H1 (cell line): ENCODE data around the gene F5. TPM values are rescaled to one million over a fixed set of nuclear protein-coding genes. Genes with fewer than 3 reads are reported as not detected.

Experiments used
- CTCF ChIA-PET: fragments of 300-600 bp; sonication (Branson Sonifier 250); formaldehyde crosslinking; loops from one replicate; lab custom pipeline; 2021; ENCODE audit not compliant: partially characterized antibody; lab: Charles Lee
- POLR2A ChIA-PET: fragments of 300-600 bp; sonication (Branson Sonifier 250); formaldehyde crosslinking; loops from one replicate; lab custom pipeline; 2021; ENCODE audit warnings: inconsistent platforms; ENCODE audit not compliant: partially characterized antibody; lab: Charles Lee
- DNase-seq, 2 experiments: peaks; one replicate each; pipeline versions ENCODE4 v3.0.0 to v3.0.0-alpha.2; 2010 to 2022; ENCODE audit warnings: low spot score in 2 of 2, low read depth in 1 of 2, mixed read lengths in 1 of 2
- FAIRE-seq: peaks from 2 replicates; lab custom pipeline; 2011; peaks lifted over from hg19 to GRCh38; lab: Jason Lieb, UNC
- H2AFZ ChIP-seq: 2 replicates; pipeline ENCODE4 v1.8.1; 2012; ENCODE audit warnings: low read length, inconsistent platforms
- H2AK5ac ChIP-seq: 2 replicates; pipeline ENCODE4 v1.6.1; 2013; ENCODE audit warnings: low read depth, low read length
- H2BK120ac ChIP-seq: replicated peaks from 2 replicates; pipeline ENCODE3; 2013; ENCODE audit warnings: low read depth, low read length, inconsistent platforms
- H2BK12ac ChIP-seq: 2 replicates; pipeline ENCODE4 v1.6.1; 2013; ENCODE audit warnings: low read depth, low read length
- H2BK15ac ChIP-seq: 2 replicates; pipeline ENCODE4 v1.6.1; 2013; ENCODE audit warnings: low read length
- H2BK20ac ChIP-seq: 2 replicates; pipeline ENCODE4 v1.6.1; 2013; ENCODE audit warnings: low read length
- H2BK5ac ChIP-seq: 2 replicates; pipeline ENCODE4 v1.6.1; 2013; ENCODE audit warnings: low read depth, low read length
- H3K14ac ChIP-seq: 2 replicates; pipeline ENCODE4 v1.6.1; 2013; ENCODE audit warnings: inconsistent platforms; ENCODE audit not compliant: insufficient read length
- H3K18ac ChIP-seq: 2 replicates; pipeline ENCODE4 v1.6.1; 2013; ENCODE audit warnings: low read length; ENCODE audit errors: extremely low read depth
- H3K23ac ChIP-seq: 2 replicates; pipeline ENCODE4 v1.6.1; 2013; ENCODE audit warnings: inconsistent platforms; ENCODE audit not compliant: insufficient read length
- H3K23me2 ChIP-seq: 2 replicates; pipeline ENCODE4 v1.6.1; 2013; ENCODE audit warnings: low read depth, low read length
- H3K27ac ChIP-seq: 2 replicates; pipeline ENCODE4 v1.6.1; 2011; ENCODE audit warnings: low read depth, low read length, inconsistent platforms
- H3K27me3 ChIP-seq, 4 experiments: replicated peaks in 1 of 4; 1 replicate in 1 of 4; 2 replicates in 3 of 4; pipeline versions ENCODE4 v1.6.1 to v1.8.1; 2011 to 2013; ENCODE audit warnings: low read length in 3 of 4, mild to moderate bottlenecking in 3 of 4, inconsistent platforms in 2 of 4, mixed read lengths in 2 of 4, moderate library complexity in 1 of 4; ENCODE audit not compliant: control insufficient read depth in 3 of 4, insufficient read depth in 3 of 4; ENCODE audit errors: extremely low read depth in 1 of 4
- H3K36me3 ChIP-seq, 4 experiments: 2 replicates each; pipeline versions ENCODE4 v1.6.1 to v1.8.1; 2011 to 2013; ENCODE audit warnings: mild to moderate bottlenecking in 4 of 4, low read length in 3 of 4, moderate library complexity in 2 of 4, control low read depth in 1 of 4, inconsistent platforms in 1 of 4; ENCODE audit not compliant: insufficient read depth in 4 of 4, control insufficient read depth in 2 of 4
- H3K4ac ChIP-seq: replicated peaks from 2 replicates; pipeline ENCODE3; 2013; ENCODE audit warnings: low read length, low read depth, mixed read lengths, inconsistent platforms; ENCODE audit not compliant: insufficient read length
- H3K4me1 ChIP-seq, 4 experiments: replicated peaks in 1 of 4; 1 replicate in 1 of 4; 2 replicates in 3 of 4; pipeline versions ENCODE4 v1.6.1 to v1.8.1; 2011 to 2013; ENCODE audit warnings: low read length in 3 of 4, inconsistent platforms in 2 of 4, mixed read lengths in 1 of 4; ENCODE audit not compliant: insufficient read depth in 4 of 4, control insufficient read depth in 3 of 4
- H3K4me2 ChIP-seq, 2 experiments: 2 replicates each; pipeline versions ENCODE4 v1.6.1 to v1.8.1; 2011 to 2013; ENCODE audit warnings: low read depth in 2 of 2, low read length in 2 of 2, control low read depth in 1 of 2, inconsistent platforms in 1 of 2, mild to moderate bottlenecking in 1 of 2; ENCODE audit not compliant: insufficient read depth in 1 of 2
- H3K4me3 ChIP-seq, 4 experiments: fragments of 200-600, 300-600 bp in 1 of 4; sonication (generic), shearing (Covaris generic), sonication (Bioruptor Twin) in 1 of 4; 2 replicates each; pipeline versions ENCODE4 v1.5.1 to v1.8.1; 2011 to 2016; ENCODE audit warnings: low read length in 4 of 4, low read depth in 3 of 4, control low read depth in 2 of 4, inconsistent platforms in 2 of 4, mild to moderate bottlenecking in 2 of 4, mixed read lengths in 1 of 4, moderate library complexity in 1 of 4; ENCODE audit not compliant: insufficient read depth in 2 of 4; ENCODE audit errors: extremely low read depth in 1 of 4
- H3K56ac ChIP-seq: replicated peaks from 2 replicates; pipeline ENCODE3; 2013; ENCODE audit warnings: low read depth, mild to moderate bottlenecking, mixed read lengths, low read length, inconsistent platforms; ENCODE audit not compliant: insufficient read length
- H3K79me1 ChIP-seq: 2 replicates; pipeline ENCODE4 v1.6.1; 2013; ENCODE audit warnings: low read depth, low read length, control low read depth
- H3K79me2 ChIP-seq, 2 experiments: 2 replicates each; pipeline versions ENCODE4 v1.6.1 to v1.8.1; 2012 to 2013; ENCODE audit warnings: low read length in 2 of 2, mild to moderate bottlenecking in 2 of 2, inconsistent platforms in 1 of 2; ENCODE audit not compliant: insufficient read depth in 2 of 2, control insufficient read depth in 1 of 2
- H3K9ac ChIP-seq, 4 experiments: replicated peaks in 1 of 4; 1 replicate in 1 of 4; 2 replicates in 3 of 4; pipeline versions ENCODE4 v1.6.1 to v1.8.1; 2011 to 2013; ENCODE audit warnings: low read depth in 3 of 4, low read length in 3 of 4, control low read depth in 2 of 4, mild to moderate bottlenecking in 2 of 4, moderate library complexity in 2 of 4, inconsistent platforms in 1 of 4; ENCODE audit errors: extremely low read depth in 1 of 4
- H3K9me3 ChIP-seq, 2 experiments: 2 replicates each; pipeline versions ENCODE4 v1.6.1 to v1.8.1; 2012 to 2013; ENCODE audit warnings: mild to moderate bottlenecking in 2 of 2, moderate library complexity in 2 of 2, control low read depth in 1 of 2, inconsistent platforms in 1 of 2, low read depth in 1 of 2, low read length in 1 of 2, mixed read lengths in 1 of 2; ENCODE audit not compliant: insufficient read depth in 2 of 2
- H4K20me1 ChIP-seq, 2 experiments: replicated peaks in 1 of 2; 2 replicates each; pipeline versions ENCODE3 to v1.8.1; 2011 to 2013; ENCODE audit warnings: inconsistent platforms in 2 of 2, low read length in 2 of 2, mild to moderate bottlenecking in 1 of 2; ENCODE audit not compliant: insufficient read depth in 2 of 2, control insufficient read depth in 1 of 2
- H4K5ac ChIP-seq: 2 replicates; pipeline ENCODE4 v1.6.1; 2013; ENCODE audit warnings: low read length, low read depth, mixed read lengths, inconsistent platforms; ENCODE audit not compliant: insufficient read length
- H4K8ac ChIP-seq: 2 replicates; pipeline ENCODE4 v1.8.0; 2013; ENCODE audit warnings: mild to moderate bottlenecking, moderate library complexity, low read length, inconsistent platforms; ENCODE audit not compliant: insufficient read depth; ENCODE audit errors: extremely low read depth
- H4K91ac ChIP-seq: replicated peaks from 2 replicates; pipeline ENCODE3; 2013; ENCODE audit warnings: low read length, mixed read lengths, inconsistent platforms; ENCODE audit not compliant: insufficient read length
- ATF3 ChIP-seq: IDR thresholded peaks from 2 replicates; pipeline ENCODE4 v1.6.1; 2011; ENCODE audit warnings: low read depth, mild to moderate bottlenecking, low read length; ENCODE audit not compliant: insufficient read depth
- BCL11A ChIP-seq, 2 experiments: IDR thresholded peaks; one replicate each; pipeline ENCODE4 v1.6.1; 2011; ENCODE audit warnings: low read depth in 2 of 2, low read length in 2 of 2, mild to moderate bottlenecking in 2 of 2
- NANOG ChIP-seq: IDR thresholded peaks from 2 replicates; pipeline ENCODE4 v1.6.1; 2011; ENCODE audit warnings: low read length, low read depth, mild to moderate bottlenecking, inconsistent platforms; ENCODE audit not compliant: insufficient read depth, poor library complexity, severe bottlenecking
- PHF8 ChIP-seq: fragments of 200-600 bp; sonication (generic); conservative IDR thresholded peaks from 2 replicates; pipeline ENCODE4 v1.7.1; 2012; ENCODE audit warnings: low read depth, mild to moderate bottlenecking, inconsistent platforms, low read length, moderate library complexity
- SIN3A ChIP-seq, 2 experiments: IDR thresholded peaks in 1 of 2; conservative IDR thresholded peaks in 1 of 2; 2 replicates each; pipeline ENCODE4 v1.6.1; 2011 to 2012; ENCODE audit warnings: low read length in 2 of 2, improper control_type of control experiment in 1 of 2, low read depth in 1 of 2, mild to moderate bottlenecking in 1 of 2
- TEAD4 ChIP-seq: IDR thresholded peaks from 2 replicates; pipeline ENCODE4 v1.6.1; 2012; ENCODE audit warnings: low read depth, low read length, inconsistent platforms, mixed read lengths
- WGBS, 2 experiments: shearing (Covaris generic) in 1 of 2; methylation state at CpG; one replicate each; pipeline versions ENCODE4 v1.1.6 to v1.1.7; 2013 to 2015; ENCODE audit warnings: low lambda C conversion rate in 2 of 2, mixed read lengths in 2 of 2, inconsistent platforms in 1 of 2, low coverage in 1 of 2, missing lambda C conversion rate in 1 of 2; ENCODE audit not compliant: insufficient replicate concordance in 2 of 2, insufficient coverage in 1 of 2, insufficient read length in 1 of 2; ENCODE audit errors: extremely low coverage in 1 of 2, missing lambda C conversion rate in 1 of 2; 5-methylcytosine and 5-hydroxymethylcytosine counted together
- polyA plus RNA-seq, 7 experiments: library from polyadenylated mRNA; depleted of rRNA in 3 of 7; stranded (reverse) in 5 of 7; unstranded in 2 of 7; fragments of >200 nt in 5 of 7; fragments of 200-250 nt in 2 of 7; gene quantifications; 1 replicate in 5 of 7; 2 replicates in 1 of 7; 4 replicates in 1 of 7; pipeline versions ENCODE4 v1.2.1 to v1.2.3, GENCODE V29; 2011 to 2013; ENCODE audit warnings: missing spikeins in 2 of 7, mixed read lengths in 2 of 7
- total RNA-seq: library from RNA; stranded (reverse); fragmentation: NEBNext Ultra II Directional; extraction: Animal tissue kit (Norgen Biotek cat#: 25700); gene quantifications from 2 replicates; pipeline ENCODE4 v1.2.1, GENCODE V29; 2021

Gene F5
- total and polyA plus RNA-seq, 2 of the 8 experiments (the other 6 are each of a cell fraction or from before 2014, with no cell fraction given): 0.04 to 0.06 TPM

DNA sequence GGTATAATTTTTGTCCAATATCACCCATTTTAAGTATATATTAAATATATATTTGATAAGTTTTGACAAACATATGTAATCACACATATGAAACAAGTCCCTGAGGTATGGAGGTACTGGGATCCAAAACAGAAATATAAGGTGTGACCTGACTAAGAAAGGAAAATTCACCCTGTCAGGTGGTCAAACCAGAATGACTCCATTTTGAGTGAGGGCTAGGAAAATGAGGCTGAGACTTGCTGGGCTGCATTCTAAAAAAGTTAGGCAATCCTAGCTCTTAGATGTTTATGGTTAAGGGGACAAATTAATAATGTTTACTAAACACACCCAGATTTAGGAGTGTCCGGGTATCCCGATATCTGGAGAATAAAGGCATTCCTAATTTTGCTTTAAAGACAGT is 89.0 kb downstream of the F5 start:
- CTCF ChIA-PET: no interaction called here
- H4K20me1 ChIP-seq: no peaks in the 10 kb centered on the region
- no peaks in the 10 kb centered on the region for H3K4me1 ChIP-seq
- no peaks in the 10 kb centered on the region for H3K27me3 ChIP-seq
- H3K4me2 ChIP-seq: no peak overlapping the region
- TF ChIP-seq PHF8 (no peak), SIN3A (conservative IDR thresholded peaks at IDR 0.05 in 1 of 2, IDR thresholded peaks at IDR 0.05 in 1 of 2; ENCODE audit: low read depth in 1 of 2, low read length in 2 of 2) (no peak), BCL11A (IDR thresholded peaks at IDR 0.05; ENCODE audit: low read depth in 2 of 2, low read length in 2 of 2) (no peak), ATF3 (no peak), TEAD4 (no peak), NANOG (no peak)
- no peaks in the 10 kb centered on the region for H3K36me3 ChIP-seq
- WGBS, 2 experiments: 85% methylated on average over 2 of the region's 2 CpGs; no CpG with 5 or more reads in 1 of the 2 experiments
- no peak overlapping the region for H2BK120ac ChIP-seq
- H3K56ac ChIP-seq: no peak overlapping the region
- H3K9me3 ChIP-seq: no peaks in the 10 kb centered on the region
- no peak for DNase-seq
- H3K23me2 ChIP-seq: no peaks in the 10 kb centered on the region
- no peak overlapping the region for H3K27ac ChIP-seq
- no peak for FAIRE-seq
- H3K79me1 ChIP-seq: no peaks in the 10 kb centered on the region
- no peak overlapping the region for H2BK20ac ChIP-seq
- no peaks in the 10 kb centered on the region for H3K79me2 ChIP-seq
- H2BK12ac ChIP-seq: no peak overlapping the region
- H4K91ac ChIP-seq: no peak overlapping the region
- no peak overlapping the region for H4K8ac ChIP-seq
- H2BK5ac ChIP-seq: no peak overlapping the region
- no peak overlapping the region for H2BK15ac ChIP-seq
- no peak overlapping the region for H3K4me3 ChIP-seq
- H3K18ac ChIP-seq: no peak overlapping the region
- no peak overlapping the region for H2AK5ac ChIP-seq
- H3K4ac ChIP-seq: no peak overlapping the region
- POLR2A ChIA-PET: no interaction called here
- no peak overlapping the region for H3K9ac ChIP-seq
- no peak overlapping the region for H3K23ac ChIP-seq
- no peak overlapping the region for H4K5ac ChIP-seq
- no peak overlapping the region for H2AFZ ChIP-seq
- no peak overlapping the region for H3K14ac ChIP-seq
